Activated gamma-delta T cell treated with Interleukin-2 at 50 U/mL for 16 hours (primary cell): Measurements from ENCODE around the gene MAP3K6.

Experiments
- DNase-seq: peaks from one replicate; pipeline ENCODE4 v3.0.0-alpha.2; 2020

The MAP3K6 gene

GRCh38 chr1:27356277-27356618 is 10.5 kb downstream of the MAP3K6 start:
- DNase-seq = no peak

DNA sequence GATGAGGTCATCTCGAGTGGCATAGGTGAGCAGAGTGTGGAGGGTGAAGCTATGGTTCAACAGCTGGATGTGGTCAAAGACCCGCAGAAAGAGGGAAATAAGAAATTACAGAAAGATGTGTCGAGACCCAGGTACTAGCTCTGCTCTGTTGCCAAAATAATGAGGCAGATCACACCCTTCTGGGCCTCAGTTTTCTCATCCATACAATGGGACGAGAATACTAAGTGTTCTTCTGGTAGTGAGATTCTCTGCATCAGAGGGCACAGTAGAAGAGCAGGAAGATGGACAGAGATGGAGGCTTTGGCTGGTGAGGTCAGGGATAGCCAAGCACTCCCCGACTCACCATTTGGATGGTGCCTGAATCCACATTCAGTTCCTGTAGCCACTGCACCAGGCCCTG is 11.1 kb downstream of the MAP3K6 start:
- DNase-seq = no peak

GRCh38 chr1:27353629-27354028 is 13.1 kb downstream of the MAP3K6 start:
- DNase-seq = no peak

- no peak for DNase-seq
Measured at GRCh38 chr1:27353166-27353565, 13.6 kb downstream of the MAP3K6 start.

GRCh38 chr1:27351541-27352107 is 15.1 kb downstream of the MAP3K6 start:
- no peak for DNase-seq

GRCh38 chr1:27350663-27351540 is 15.9 kb downstream of the MAP3K6 start:
- no peak for DNase-seq

GRCh38 chr1:27349784-27350662 is 16.7 kb downstream of the MAP3K6 start:
- DNase-seq = no peak

- peak; percentile 45 for DNase-seq
Measured at GRCh38 chr1:27348861-27349783, 17.6 kb downstream of the MAP3K6 start.

- DNase-seq = no peak
Measured at GRCh38 chr1:27346991-27347624, 19.7 kb downstream of the MAP3K6 start.

GRCh38 chr1:27346357-27346756 is 20.4 kb downstream of the MAP3K6 start:
- DNase-seq = no peak

GRCh38 chr1:27345272-27345671 is 21.5 kb downstream of the MAP3K6 start:
- DNase-seq = no peak

- DNase-seq = no peak
Measured at GRCh38 chr1:27343639-27344025, 23.1 kb downstream of the MAP3K6 start.

DNA sequence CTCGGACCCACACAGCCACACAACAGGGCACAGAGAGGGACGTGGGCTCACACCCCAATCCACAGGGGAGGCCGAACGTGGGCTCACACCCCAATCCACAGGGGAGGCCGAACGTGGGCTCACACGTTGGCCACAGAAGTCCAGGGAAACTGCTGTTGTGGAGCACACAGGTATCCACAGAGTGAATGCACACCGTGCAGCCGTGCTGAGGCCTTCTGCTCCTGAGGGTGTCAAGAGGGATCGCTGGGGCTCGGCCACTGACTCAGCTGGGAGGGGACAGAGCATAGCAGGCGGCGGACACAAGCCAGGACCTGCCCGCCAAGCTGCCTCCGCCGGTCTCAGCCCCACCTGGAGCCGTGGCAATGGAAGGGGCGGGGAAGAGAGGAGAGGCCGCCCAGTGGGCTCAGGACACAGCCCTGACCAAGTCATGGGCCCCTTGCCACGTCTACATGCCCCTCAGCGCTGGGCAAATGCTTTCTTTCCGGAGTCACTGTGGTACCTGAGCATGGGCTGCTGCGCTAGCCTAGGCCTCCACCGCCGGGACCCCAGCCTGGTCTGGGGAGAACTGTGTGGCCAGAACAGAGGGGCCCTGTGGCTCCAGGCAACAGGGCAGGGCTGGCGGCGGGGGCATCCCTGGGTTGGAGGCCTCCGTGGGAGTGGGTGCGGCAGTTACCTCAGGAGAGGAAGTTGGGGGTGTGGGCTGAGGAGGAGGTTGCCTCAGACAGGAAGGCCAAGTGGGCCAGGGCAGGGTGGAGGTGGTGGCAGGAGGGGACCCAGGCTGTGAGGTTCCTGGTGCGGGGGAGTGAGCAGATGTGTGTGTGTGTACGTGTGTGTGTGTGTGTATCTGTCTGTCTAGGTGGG is 23.8 kb downstream of the MAP3K6 start:
- peak; percentile 86 for DNase-seq

GRCh38 chr1:27342391-27342777 is 24.4 kb downstream of the MAP3K6 start:
- peak; percentile 34 for DNase-seq

DNA sequence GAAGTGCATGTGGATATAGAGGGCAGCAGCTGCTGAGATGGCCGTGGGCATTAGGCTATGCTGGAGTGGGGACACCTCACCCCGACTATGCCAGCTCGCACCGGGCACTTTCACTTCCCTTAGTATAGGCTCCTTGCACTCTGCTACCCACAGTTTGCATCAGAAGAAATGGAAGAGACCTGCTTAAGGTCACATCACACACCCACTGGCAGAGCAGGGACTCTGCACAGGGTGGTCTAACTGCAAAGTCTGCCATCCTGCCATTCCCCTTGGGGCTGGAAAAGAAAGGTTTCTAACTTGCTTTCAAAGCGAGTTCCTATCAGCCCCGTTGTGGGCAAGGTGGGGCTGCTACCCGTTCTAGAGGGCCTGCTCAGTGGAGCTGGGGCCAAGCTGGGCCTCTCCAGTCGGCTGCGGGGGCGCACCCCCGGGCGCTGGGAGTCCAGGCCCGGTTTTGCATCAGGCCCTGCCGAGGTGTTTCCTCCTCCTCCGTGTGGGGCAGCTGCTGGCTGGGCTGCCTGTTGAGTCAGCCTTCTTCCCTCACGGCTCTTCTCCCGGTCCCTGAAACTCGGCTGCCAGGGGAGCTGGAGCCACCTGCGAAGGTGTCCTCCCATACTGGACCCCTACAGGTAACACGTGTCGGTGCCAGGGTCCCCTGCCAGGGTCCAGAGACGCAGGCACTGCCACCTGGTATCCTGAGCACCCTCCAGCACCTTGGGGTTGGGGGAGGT is 25.1 kb downstream of the MAP3K6 start, which contains the start of gene SYTL1:
TSS of gene SYTL1 (plus strand) at position 498 of the 728 bp plus-strand sequence. CDS start 3,313 bp downstream, outside the sequence.
- DNase-seq = peak; percentile 70

GRCh38 chr1:27339213-27339612 is 27.5 kb downstream of the MAP3K6 start:
- no peak for DNase-seq

- DNase-seq = no peak
Measured at GRCh38 chr1:27338751-27339150, 28.0 kb downstream of the MAP3K6 start.

- no peak for DNase-seq
Measured at GRCh38 chr1:27336756-27337155, 30.0 kb downstream of the MAP3K6 start.

GRCh38 chr1:27335506-27336422 is 31.0 kb downstream of the MAP3K6 start:
- DNase-seq = no peak
